NCI-H1436 treated with DMSO at 0.1 percent for 48 hours (cell line): ENCODE measurements around the gene PRRT1B.
"Not testable (repeated sequence)": the region's sequence is repeated elsewhere in the genome, so short reads cannot be mapped to it uniquely, and the experiment has no call there.

Experiments used
- DNase-seq: peaks from one replicate; lab custom pipeline; 2025; lab: John Stamatoyannopoulos, UW

PRRT1B gene

DNA sequence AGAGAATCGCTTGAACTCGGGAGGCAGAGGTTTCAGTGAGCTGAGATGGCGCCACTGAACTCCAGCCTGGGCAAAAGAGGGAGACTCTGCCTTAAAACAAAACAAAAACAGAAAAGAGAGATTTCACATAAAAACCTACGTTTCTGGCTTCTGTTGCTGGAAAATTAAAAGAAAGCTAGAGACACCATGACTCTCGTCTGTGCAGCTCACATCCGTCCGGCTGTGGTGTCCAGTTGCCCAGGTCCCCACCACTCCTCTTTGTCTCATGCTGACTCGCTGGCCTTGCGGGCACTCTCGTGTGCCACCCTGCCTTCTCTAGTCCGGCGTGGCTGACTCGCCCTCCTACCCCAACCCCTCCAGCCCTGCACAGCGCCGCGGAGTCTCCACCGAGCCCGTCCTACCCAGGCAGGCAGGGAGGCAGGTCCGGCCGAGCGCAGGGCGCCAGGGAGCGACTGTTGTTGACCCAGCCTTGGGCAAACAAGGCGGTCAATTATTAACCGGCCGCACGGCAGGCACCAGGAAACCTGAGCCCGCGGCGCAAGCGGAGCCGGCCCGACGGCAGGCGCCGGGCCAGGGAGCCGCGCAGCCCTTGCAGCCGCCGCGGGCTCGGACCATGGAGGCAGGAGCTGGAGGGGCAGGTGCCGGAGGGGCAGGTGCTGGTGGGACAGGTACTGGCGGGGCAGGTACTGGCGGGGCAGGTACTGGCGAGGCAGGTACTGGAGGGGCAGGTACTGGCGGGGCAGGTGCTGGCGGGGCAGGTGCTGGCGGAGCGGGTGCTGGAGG lies at the start of gene PRRT1B:
Gene PRRT1B, plus strand, starts transcription at position 521 of the 783 bp plus-strand sequence. Its CDS starts 93 bp downstream, at position 614.
- no peak for DNase-seq

DNA sequence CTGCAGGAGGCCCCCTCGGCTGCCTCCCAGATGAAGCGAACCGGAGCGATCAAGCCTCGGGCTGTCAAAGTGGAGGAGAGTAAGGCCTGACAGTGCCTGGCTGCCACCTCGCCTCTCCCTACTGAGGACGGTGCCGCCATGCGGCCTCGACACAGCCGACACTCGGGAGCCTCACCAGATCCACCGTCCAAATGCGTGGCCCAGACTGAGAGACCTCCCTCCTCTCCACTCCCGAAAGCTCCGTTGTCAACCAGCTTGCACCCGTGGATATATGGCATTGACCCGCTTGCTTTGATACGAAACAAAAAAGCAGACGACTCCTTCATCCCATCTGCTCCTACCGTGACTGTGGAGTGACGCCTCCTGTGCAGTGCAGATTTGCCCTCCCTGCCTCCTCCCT lies 49.5 kb upstream of the PRRT1B start:
- DNase-seq, result no peak

DNA sequence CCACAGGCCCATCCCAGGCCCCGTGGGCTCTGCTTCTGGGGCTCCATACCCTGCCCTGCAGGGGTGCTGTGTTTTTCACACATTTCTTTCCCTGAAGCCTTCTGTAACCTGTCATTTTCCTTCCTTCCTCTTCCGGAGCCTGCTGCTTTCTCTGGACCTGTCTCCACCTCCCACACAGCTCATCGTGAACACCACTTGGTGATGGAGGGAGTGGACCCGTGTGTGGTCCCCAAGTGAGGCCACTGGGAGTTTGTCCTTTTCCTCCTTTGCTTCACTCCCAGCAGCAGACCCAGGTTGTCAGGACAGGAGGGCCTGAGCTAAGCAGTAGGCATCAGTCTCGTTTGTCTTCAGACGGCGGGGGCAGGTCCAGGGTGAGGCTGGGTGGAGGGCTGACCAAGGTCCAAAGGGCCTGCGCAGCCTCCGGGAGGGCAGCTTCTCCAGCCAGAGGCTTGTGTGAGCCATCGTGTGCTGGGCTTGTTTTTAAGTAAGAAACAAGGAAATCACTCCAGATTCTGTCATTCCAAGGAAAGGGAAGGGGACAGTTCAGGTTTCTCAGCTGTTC lies 48.4 kb upstream of the PRRT1B start:
- no peak for DNase-seq

DNA sequence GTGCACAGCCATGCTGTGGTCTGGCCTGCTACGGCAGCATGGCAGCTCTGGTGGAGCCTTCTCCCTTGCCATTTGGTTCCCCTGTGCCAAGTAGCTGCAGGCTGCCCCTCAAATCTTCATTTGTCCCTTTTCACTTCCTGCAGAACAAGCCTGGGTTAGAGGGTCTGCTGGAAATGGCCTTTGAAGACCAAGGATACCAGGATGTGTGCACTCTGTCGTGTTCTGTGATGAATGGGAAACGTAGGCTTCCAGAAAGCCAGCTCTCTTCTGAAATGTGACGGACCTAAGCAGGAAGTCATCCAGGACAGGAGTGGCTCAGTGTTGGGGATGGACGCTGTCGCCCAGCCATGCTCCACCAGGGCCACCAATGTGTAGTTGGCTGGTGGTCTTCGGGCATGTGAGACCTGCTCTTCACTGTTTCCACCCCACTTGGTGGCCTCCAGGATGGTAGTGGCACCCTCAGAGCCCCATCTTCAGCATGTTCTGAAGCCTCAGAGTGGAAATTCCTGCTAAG lies 46.0 kb upstream of the PRRT1B start:
- no peak for DNase-seq

DNA sequence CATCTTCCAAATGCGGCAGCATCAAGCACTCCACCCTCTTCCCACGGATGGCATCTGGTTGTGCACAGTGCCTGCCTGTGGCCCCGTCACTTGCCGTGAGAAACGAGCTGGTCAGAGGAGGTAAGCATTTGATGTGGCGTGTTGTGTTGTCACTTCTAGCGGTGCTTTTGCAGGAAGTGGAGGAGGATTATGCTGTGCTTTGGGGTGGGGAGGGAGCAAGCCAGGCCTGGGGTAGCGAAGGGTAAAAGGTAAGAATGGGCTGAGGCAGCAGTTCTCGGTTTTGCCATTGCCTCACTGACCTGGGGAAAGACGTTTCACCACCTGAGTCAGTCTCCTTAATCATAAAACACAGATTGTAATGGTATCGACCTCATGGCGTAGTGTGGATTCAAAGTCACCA lies 44.9 kb upstream of the PRRT1B start:
- DNase-seq, result no peak

- no peak for DNase-seq
Measured at GRCh38 chr9:131500939-131501541, 44.3 kb upstream of the PRRT1B start.

- DNase-seq, result peak; percentile 75
Measured at GRCh38 chr9:131502781-131503625, 42.3 kb upstream of the PRRT1B start, which contains the start of gene POMT1. POMT1 (plus strand) TSS chr9:131502918; CDS start chr9:131504219, 1,301 bp downstream.

DNA sequence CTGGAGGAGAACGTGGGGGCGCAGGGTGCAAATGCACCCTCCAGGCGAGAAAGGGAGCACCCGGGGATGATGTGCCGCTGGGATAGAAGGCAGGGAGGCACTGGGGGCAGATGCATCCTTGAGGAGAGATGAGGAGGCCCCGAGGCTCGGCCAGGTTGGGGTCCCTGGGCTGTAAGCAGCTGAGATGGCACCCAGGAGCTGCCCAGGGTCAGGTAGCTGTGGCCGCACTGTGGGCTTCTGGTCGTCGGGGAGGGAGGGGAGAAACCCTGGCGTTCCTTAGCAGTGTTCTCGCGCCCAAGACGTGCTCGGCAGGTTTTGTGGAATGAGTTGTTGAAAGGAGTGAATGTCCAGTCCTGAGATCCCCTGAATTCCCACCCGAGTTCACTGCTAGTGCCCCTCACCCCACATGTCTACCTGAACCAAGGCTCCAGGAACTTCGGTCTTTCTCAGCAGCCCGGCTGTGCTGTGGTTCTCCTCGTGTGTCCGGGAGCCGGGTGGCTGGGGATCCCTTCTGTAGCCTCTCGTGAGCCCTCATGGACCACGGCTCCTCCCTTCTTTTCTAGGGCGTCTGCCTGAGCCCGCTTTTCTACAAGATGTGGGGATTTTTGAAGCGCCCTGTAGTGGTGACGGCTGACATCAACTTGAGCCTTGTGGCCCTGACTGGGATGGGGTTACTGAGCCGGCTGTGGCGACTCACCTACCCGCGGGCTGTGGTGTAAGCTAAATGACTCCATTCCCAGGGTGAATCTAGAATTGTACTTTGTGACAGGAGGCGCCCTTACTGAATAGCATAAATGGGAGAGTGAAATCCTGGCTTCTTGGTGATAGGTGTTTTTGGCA lies 41.5 kb upstream of the PRRT1B start:
- DNase-seq, result no peak

GRCh38 chr9:131505012-131505411 lies 40.3 kb upstream of the PRRT1B start:
- DNase-seq, result no peak

DNA sequence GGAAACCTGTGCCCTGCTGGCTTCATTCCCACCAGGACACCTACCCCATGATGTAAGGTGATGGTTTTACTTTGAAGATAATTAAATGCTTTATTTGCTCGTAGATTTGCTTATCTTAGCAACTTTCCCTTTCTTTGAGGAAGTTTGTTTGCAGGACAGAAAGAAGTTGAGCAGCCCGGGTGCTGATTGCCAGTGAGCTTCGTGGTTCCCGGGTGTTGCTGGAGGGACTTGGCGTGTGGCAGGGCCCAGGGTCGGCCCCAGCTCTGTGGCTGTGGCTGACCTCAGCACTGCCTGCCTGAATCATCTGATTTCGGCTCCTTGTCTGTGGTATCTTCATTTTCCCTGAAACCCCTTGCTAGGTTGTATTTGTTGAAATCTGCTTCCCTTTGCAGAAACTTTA lies 33.9 kb upstream of the PRRT1B start:
- DNase-seq, result no peak

GRCh38 chr9:131511880-131512279 lies 33.4 kb upstream of the PRRT1B start:
- no peak for DNase-seq

DNA sequence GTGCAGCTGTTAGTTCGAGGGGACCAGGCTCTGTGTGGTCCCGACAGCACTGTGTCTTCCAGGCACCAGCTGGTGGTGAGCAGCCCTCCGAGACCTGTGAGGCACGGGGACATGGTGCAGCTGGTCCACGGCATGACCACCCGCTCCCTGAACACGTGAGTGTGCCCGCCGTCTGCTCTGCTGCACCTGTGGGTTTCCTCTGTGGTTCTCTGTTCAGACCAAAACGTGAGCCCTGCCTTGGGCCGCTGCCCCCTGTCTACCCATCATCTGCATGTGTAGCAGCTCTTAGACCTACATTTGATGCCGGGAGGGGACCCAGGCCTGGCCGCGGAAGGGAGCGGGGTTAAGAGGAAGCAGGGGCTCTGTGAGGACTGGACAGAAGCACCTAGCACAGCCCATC lies 32.1 kb upstream of the PRRT1B start:
- no peak for DNase-seq

- not testable (repeated sequence) for DNase-seq
Measured at GRCh38 chr9:131515559-131516031, 29.7 kb upstream of the PRRT1B start.

DNA sequence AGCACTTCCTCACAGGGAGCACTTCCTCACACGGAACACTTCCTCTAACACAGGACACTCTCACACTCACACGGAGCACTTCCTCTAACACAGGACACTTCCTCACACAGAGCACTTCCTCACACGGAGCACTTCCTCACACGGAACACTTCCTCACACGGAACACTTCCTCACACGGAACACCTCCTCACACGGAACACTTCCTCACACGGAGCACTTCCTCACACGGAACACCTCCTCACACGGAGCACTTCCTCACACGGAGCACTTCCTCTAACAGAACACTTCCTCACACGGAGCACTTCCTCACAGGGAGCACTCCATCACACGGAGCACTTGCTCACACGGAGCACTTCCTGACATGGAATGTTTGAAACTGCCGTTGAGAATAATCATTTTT lies 29.2 kb upstream of the PRRT1B start:
- DNase-seq, result no peak

GRCh38 chr9:131516930-131517329 lies 28.4 kb upstream of the PRRT1B start:
- DNase-seq, result no peak

DNA sequence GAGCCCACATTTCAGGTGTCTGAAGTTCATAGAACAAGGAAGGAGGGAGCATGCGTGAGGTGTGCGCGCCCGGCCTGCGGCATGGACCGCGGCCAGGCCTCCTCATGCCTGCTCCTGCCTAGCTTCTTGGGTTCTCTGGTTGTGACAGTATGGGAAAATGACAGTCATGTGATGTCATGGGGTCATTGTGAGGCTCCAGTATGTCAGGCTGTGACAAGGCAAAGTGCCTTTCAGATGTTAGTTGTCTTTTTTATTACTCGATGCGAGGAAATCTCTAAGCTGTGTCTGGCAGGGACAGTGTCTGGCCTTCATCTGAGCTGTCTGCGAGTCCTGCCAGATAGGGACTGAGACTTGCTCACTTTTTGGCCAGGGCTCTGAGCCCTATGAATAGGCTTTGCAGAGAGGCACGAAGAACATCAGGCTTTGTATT lies 27.5 kb upstream of the PRRT1B start:
- no peak for DNase-seq

GRCh38 chr9:131518553-131518952 lies 26.8 kb upstream of the PRRT1B start:
- no peak for DNase-seq

DNA sequence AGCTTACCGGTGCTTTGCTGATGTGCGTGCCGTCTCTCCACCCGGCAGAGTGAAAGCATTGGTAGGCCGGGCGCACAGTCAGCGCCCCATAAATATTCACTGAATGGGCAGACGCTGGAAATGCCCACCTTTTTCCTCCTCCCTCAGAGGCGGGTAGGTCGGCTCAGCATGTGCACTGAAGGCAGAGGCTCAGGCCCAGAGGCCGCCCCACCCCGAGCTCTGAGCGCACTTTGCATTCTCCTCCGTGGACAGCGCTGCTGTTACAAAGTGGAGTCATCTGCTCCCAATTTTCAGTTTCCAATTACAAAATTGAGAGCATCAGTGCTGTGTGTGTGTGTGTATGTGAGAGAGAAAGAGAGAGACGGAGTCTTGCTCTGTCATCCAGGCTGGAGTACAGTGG lies 24.8 kb upstream of the PRRT1B start:
- DNase-seq, result no peak

- no peak for DNase-seq
Measured at GRCh38 chr9:131521203-131521602, 24.1 kb upstream of the PRRT1B start.

GRCh38 chr9:131521822-131522221 lies 23.5 kb upstream of the PRRT1B start:
- no peak for DNase-seq
